DMS114 treated with DMSO at 0.1 percent for 48 hours (cell line): ENCODE data around the gene AEBP1.

ENCODE experiments used
- DNase-seq: peaks from one replicate; lab custom pipeline; 2025; ENCODE audit not compliant: unreplicated experiment; lab: John Stamatoyannopoulos, UW

The AEBP1 gene

DNA sequence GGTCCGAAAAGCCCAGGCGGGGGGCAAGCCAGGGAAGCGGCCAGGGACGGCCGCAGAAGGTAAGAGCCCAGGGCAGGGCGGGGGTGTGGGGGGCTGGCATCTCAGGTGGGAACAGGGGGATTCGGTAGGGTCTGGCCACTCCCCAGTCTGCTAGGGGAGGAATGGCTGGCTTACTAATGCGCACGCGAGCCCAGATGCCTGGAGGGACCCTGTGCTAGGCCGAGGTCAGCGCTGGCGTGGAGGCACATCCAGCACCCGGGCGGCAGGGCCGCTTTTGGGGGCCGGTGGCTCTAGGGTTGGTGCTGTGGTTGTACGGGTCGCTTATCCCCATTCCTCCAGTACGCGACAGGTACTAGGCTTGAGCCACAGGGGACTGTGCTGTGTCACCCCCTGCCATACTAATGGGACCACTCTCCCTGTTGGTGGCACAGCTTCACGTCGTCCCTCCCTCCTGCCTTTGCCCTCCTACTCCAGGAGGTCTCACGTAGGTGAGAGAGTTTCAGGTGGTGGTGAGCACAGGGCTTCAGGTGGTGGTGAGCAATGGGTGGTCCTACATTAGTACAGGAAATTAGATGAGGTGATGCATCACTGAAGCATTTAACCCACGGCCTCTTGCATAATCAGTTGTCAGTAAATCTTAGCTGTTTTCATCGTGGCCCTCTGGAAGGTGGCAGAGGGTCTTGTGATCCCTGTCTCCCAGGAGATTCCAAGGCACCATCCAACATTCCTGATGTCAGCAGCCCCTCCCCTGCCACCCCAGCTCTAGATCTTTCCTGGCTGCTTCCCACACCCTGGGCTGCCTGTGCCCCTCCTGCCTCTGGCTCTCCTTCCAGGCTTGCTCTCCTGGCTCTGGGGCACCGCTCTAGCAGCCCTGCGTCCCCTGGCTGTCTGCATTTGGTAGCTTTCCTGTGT lies 971 bp downstream of the AEBP1 start:
- no peak for DNase-seq

DNA sequence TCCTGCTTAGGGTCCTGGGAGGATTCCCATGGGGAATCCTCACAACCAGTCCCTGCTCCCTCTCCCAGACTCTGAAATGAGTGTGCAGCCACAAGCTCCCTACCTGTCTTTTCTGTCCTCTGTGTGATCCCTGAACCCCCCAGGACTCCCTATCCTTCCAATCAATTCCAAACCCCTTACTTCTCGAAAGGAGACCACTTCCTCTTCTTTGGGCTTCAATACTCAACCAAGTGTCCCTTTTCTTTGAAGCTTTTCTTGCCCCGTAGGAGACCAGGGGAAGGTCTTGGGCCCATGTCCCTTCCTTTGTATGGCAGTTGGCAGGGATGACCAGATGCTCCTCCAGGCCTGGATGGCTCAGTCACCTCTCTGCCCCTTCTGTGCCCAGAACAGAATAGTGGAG lies 1.7 kb downstream of the AEBP1 start:
- no peak for DNase-seq

DNA sequence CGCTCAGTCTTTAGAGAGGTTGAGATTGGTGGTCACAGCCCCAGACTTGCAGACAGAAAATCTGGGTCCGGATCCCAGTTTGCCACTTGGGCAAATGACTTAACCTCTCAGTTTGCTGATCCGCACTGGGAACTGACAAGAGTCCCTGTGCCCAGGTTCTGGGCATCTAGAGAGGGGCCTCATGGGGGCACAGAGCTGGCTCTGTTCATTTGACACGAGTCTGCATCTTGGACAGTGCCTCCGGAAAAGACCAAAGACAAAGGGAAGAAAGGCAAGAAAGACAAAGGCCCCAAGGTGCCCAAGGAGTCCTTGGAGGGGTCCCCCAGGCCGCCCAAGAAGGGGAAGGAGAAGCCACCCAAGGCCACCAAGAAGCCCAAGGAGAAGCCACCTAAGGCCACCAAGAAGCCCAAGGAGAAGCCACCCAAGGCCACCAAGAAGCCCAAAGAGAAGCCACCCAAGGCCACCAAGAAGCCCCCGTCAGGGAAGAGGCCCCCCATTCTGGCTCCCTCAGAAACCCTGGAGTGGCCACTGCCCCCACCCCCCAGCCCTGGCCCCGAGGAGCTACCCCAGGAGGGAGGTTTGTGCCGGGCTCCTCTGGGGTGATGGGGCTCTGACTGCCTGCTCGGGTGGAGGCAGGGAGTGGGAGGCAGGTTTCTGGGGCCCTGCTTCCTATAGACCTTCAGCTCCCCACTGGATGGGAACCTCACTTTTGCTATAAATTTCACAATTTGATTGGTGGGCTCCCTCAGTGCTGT lies 2.3 kb downstream of the AEBP1 start:
- DNase-seq, result no peak

DNA sequence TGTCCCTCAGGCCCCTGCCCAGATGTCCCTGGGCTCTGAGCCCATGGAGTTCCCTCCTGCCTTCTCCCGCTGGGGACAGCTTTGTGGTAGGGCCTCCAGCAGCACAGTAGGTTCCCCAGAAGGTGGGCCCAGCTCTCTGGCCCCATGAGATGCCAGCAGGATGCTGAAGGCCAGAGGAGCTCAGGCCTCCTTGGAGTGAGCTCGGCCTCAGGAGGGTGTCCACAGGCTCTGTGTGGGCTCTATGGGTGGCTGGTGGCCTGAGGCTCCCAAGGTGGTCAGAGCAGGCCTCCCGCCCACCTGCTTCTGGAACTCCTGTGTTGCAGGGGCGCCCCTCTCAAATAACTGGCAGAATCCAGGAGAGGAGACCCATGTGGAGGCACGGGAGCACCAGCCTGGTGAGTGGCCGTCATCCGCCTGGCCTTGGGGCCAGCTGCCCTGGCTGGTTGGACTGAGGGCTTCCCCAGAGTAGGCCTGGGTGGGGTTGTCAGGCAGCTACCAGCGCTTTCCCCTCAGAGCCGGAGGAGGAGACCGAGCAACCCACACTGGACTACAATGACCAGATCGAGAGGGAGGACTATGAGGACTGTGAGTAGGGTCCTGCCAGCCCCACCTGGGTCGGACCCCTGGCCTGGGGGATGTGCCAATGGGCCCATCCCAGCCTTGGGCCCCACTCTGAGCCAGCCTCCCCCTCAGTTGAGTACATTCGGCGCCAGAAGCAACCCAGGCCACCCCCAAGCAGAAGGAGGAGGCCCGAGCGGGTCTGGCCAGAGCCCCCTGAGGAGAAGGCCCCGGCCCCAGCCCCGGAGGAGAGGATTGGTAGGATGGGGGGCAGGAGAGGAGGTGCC lies 3.2 kb downstream of the AEBP1 start:
- DNase-seq, result no peak

DNA sequence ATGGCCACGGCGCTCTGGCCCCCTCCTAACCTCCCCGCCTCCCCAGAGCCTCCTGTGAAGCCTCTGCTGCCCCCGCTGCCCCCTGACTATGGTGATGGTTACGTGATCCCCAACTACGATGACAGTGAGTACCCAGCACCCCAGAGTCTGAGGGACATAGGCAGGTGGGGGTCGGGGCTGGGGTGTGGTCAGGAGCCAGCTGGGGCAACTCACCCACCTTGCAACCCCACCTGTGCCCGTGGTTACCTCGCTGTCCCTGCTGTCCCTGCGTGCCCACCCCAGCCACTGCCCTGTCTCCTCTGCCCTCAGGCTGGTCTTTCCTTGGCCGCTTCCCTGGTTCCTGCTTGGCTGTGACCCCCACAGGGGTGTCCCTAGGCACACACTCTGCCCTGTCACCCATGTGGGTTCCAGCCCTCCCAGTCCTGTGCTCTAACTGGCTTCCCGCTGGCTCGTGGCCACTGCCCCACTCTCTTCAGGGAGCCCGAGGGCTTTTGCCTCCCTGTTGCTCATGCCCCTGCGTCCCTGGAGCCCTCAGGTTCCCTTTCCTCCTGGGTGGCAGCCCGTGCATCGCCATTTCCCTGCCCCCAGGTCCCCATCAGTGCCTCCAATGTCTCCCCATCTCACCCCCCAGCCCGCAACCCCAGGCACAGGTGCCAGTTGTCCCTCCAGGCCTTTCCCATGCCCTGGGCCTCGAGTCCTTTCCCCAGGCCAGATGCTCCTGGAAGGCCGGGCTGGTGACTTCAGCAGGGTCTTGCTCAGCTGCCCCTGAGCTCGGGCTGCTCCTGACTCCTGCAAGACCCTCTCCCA lies 4.0 kb downstream of the AEBP1 start:
- DNase-seq, result no peak

DNA sequence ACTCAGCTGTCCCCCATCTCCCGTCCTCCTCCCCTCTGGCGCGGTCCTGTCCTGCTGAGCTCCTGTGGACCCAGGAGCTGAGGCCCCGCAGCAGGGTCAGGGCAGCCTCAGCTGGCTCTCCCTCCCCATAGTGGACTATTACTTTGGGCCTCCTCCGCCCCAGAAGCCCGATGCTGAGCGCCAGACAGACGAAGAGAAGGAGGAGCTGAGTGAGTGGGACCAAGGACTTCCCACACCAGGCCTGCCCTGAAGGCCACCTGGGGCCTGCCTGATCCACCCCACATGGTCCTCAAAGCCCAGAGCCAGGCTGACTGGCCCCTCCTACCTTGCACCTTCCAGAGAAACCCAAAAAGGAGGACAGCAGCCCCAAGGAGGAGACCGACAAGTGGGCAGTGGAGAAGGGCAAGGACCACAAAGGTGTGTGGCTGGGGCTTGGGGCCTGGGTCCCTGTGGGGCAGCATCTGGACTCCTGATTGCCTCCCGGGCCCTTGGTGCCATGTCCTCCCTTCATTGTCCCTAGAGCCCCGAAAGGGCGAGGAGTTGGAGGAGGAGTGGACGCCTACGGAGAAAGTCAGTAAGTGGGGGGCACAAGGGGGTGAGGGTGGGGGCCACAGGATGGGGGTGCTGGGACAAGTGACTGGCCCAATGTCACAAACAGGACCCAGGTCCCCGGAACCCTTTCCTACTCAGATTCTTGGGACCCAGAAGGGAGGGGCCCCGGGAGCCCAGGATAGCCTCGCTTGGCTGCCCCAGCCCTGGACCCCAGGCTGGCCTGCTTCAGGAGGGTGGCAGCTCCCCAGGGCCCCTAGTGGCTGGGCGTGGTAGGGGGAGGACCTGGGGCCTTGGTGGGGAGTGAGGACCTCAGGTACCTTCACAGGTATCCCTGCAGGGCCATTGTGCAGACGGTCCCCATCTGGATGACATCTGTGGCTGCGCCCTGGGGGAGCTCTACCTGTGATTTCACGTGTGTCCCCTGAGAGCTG lies 4.9 kb downstream of the AEBP1 start:
- no peak for DNase-seq

DNA sequence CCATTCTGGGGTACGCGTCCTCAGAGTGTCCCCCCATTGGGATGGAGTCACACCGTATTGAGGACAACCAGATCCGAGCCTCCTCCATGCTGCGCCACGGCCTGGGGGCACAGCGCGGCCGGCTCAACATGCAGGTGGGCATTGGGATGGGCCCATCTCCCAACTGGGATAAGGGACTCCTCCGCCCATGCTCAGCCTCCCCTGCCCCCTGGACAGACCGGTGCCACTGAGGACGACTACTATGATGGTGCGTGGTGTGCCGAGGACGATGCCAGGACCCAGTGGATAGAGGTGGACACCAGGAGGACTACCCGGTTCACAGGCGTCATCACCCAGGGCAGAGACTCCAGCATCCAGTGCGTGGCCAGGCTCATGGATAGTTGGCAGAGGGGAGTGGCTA lies 5.8 kb downstream of the AEBP1 start:
- no peak for DNase-seq

DNA sequence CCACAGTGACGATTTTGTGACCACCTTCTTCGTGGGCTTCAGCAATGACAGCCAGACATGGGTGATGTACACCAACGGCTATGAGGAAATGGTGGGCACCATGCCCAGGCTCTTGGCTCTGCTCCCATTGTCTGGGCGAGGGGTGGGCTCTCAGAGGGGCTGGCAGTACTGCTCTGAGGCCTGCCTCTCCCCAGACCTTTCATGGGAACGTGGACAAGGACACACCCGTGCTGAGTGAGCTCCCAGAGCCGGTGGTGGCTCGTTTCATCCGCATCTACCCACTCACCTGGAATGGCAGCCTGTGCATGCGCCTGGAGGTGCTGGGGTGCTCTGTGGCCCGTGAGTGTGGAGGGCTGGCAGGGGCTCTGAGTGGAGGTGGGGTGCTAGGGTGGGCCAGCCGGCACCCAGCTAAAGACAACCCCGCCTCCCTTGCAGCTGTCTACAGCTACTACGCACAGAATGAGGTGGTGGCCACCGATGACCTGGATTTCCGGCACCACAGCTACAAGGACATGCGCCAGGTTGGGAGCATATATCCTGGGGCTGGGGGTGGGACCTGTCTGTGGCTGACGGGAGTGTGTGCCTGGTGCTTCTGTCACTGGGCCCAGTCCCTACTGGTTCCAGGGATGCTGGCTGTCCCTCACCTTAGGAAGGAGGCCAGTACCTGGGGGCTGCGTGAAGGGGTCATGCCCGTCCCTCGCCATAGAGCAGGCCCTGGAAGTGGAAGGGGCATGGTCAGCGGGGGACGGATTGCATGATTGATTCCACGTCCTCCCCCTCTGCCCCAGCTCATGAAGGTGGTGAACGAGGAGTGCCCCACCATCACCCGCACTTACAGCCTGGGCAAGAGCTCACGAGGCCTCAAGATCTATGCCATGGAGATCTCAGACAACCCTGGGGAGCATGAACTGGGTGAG lies 6.8 kb downstream of the AEBP1 start:
- DNase-seq, result no peak

DNA sequence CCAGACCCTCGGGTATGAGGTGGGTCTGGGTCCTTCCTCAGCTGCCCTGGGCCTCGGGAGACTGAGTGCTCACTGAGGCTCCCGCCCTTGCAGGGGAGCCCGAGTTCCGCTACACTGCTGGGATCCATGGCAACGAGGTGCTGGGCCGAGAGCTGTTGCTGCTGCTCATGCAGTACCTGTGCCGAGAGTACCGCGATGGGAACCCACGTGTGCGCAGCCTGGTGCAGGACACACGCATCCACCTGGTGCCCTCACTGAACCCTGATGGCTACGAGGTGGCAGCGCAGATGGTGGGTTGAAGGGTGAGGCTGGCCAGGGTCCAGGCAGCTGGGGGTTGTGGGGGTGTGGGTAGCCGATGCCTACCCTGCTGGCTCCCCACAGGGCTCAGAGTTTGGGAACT lies 7.6 kb downstream of the AEBP1 start:
- DNase-seq, result no peak

DNA sequence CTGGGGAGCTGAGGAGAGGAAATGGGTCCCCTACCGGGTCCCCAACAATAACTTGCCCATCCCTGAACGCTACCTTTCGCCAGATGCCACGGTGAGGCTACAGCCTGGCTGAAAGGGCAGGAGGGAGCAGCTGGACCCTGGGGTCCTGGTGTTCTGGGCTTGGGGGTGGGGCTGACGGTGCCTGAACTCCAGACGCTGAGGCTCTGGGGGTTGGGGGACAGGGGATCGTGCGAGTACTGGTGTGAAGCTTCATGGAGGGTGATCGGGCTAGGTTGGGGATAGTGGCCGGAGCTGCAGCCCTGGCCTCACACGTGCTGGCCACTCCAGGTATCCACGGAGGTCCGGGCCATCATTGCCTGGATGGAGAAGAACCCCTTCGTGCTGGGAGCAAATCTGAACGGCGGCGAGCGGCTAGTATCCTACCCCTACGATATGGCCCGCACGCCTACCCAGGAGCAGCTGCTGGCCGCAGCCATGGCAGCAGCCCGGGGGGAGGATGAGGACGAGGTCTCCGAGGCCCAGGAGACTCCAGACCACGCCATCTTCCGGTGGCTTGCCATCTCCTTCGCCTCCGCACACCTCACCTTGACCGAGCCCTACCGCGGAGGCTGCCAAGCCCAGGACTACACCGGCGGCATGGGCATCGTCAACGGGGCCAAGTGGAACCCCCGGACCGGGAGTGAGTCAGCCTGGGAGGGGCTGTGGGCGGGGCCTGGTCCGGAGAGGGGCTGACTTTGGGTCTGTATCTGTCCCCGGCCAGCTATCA lies 8.3 kb downstream of the AEBP1 start:
- no peak for DNase-seq

DNA sequence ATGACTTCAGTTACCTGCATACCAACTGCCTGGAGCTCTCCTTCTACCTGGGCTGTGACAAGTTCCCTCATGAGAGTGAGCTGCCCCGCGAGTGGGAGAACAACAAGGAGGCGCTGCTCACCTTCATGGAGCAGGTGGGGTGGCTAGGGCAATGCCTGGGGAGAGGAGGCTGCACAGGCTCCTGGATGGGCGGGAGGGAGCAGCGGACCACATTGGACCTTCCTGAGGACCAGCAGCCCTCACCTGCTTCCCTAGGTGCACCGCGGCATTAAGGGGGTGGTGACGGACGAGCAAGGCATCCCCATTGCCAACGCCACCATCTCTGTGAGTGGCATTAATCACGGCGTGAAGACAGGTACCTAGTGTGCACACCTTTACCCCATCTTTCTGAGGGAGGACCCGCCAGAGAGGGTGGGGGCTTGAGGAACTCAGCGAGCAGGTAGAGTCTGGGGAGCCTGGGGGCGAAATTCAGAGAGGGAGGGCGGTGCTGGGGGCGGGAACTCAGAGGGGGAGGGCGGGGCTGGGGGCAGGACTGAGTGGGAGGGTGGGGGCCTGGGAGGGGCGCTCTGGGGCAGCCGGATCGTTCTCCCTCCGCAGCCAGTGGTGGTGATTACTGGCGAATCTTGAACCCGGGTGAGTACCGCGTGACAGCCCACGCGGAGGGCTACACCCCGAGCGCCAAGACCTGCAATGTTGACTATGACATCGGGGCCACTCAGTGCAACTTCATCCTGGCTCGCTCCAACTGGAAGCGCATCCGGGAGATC lies 9.0 kb downstream of the AEBP1 start:
- no peak for DNase-seq

DNA sequence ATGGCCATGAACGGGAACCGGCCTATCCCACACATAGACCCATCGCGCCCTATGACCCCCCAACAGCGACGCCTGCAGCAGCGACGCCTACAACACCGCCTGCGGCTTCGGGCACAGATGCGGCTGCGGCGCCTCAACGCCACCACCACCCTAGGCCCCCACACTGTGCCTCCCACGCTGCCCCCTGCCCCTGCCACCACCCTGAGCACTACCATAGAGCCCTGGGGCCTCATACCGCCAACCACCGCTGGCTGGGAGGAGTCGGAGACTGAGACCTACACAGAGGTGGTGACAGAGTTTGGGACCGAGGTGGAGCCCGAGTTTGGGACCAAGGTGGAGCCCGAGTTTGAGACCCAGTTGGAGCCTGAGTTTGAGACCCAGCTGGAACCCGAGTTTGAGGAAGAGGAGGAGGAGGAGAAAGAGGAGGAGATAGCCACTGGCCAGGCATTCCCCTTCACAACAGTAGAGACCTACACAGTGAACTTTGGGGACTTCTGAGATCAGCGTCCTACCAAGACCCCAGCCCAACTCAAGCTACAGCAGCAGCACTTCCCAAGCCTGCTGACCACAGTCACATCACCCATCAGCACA lies 9.7 kb downstream of the AEBP1 start:
- DNase-seq, result no peak

DNA sequence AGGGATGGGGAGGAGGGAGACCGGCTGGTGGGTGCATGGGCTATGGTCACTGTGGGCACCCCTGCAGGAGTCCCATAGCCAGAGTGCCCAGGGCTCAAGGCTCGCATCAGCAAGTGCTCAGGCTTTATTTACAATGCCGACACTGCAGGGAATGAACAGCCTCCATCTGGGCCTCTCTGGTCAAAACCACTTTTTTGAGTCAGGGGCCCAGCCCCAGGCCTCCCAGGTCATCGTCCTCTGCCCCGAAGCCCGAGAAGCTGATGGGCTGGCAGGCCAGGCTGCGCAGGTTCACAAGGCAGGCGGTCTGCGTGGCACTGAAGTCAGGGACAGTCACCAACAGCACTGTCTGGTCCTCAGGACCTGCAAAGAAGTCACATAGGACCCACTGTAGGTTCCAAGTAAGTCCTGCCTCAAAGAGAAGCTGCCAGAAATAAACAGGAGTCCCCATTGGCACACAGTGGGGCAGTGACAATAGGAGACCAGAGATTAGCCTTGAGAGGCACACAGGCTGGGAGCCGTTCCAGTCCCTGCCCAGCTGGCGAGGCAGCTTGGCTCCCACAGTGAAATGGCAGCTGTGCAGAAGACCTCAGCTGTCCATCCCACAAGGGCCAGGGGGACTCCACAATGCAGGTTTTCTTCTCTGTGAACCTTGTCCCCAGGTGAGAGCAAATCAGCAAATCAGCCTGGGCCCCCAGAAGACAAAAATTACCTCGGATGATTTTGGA lies 10.6 kb downstream of the AEBP1 start:
- DNase-seq, result no peak

DNA sequence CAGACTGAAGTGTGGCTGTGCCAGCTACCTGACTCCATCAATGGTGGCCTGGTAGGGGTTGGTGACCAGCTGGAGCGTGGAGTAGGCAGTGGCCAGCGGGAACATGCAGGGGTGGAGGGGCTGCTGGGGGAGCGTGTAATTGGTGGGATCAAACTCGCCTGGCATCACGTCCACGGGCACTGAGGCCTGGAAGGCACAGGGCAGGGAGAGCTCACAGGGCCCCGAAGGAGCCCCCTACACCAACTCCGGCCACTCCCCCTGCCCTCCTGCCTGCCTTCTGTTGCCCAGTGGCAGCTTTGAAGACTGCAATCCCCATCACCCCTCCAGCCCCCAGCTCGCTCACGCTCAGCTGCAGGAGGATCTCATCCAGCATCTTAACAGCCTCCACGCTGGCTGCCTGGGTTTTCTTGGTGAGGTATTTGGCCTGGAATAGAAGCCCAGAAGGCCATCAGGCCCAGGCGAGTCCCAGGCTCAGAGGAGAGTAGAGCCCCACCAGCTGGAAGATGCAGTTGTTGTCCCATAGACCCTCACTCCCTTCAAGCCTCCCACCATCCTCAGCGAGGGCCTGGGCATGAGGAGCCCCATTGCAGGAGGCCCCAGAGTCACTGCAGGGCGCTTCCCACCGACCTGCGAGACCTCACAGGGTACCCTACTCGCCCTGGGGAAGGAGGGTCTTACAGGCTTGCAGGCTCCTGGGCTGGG lies 12.1 kb downstream of the AEBP1 start:
- DNase-seq, result no peak
